Fibroblast of lung (primary cell): ENCODE results near the gene ZNF423.

ENCODE experiments used
- CTCF ChIP-seq, 2 donors: IDR thresholded peaks in 1 of 2; conservative IDR thresholded peaks in 1 of 2; 1 replicate in 1 of 2; 2 replicates in 1 of 2; pipeline ENCODE4 v1.5.1; 2011 to 2012; ENCODE audit warnings: low read length in 2 of 2, control low read depth in 1 of 2, inconsistent platforms in 1 of 2, low read depth in 1 of 2, mild to moderate bottlenecking in 1 of 2
- EZH2 ChIP-seq: IDR thresholded peaks from 2 replicates; pipeline ENCODE4 v1.5.1; 2012; ENCODE audit warnings: low read length, control low read depth, mild to moderate bottlenecking; ENCODE audit errors: missing control alignments

GRCh38 chr16:49821156-49821555, 34.8 kb downstream of the ZNF423 start:
- TF ChIP-seq CTCF (conservative IDR thresholded peaks at IDR 0.05 in 1 of 2, IDR thresholded peaks at IDR 0.05 in 1 of 2; ENCODE audit: low read depth in 1 of 2, low read length in 2 of 2): no peak
- TF ChIP-seq EZH2: no peak
